ENCODE results near the gene ZIC4.

The ZIC4 gene

DNA sequence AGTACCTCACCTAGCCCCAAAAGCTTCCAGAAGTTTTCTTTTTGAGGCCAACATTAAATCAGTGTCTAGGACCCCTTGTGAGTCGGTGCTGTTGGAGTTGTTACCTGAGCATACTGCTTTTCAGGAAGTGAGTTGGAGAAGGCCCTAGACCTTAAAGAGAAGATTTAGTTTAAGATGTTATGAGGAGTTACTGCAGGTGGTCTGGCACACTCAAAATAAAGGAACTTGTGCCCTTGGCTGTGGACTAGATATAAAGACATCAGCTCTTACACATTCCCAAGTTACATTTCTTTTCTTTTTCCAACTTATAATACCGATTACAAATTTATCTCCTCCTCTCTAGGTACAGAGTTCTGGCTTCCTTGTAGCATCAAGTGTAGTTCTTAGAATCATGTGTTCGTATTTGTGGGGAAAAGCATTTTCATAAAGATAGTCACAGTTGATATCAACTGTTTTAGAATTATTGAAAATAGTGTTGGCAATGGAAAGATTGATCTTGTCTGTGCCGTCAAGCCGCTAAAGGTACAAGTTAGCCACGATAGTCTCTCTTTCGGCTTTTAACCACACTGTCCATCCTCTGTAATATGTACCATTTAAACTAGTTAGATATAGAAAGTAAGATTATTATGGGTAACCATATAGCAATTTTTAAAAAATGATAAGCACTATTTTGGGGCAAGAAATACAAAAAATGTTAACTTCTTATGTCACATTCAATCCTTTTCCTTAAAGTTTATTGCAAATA is 11.4 kb upstream of the ZIC4 start:
- DNase-seq (ENCODE audit: low spot score), result no peak

- DNase-seq (ENCODE audit: low spot score), result no peak
These were observed 10.6 kb upstream of the ZIC4 start for GRCh38 chr3:147416931-147417330.

- no peak for DNase-seq (ENCODE audit: low spot score)
These were observed 9.5 kb upstream of the ZIC4 start for GRCh38 chr3:147415874-147416273.

DNA sequence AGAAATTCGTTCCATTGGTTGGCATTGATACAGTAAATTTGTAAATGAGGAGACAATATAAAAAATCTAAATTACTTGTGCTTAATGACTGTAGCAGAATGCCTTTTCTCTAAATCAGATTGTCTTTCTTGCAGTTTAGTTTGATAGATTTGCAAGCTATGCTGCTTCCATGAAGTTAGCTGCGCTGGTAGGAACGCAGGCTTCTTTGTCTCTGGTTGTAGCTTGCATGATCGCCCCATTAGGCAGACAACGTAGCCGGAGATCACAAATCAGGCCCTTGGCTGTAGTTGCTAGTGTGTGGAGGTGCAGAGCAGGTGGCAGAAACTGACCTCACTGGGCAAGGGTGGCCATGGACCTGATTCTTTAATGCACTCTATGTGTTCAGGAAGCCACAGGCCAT is 8.9 kb upstream of the ZIC4 start:
- no peak for DNase-seq (ENCODE audit: low spot score)

DNA sequence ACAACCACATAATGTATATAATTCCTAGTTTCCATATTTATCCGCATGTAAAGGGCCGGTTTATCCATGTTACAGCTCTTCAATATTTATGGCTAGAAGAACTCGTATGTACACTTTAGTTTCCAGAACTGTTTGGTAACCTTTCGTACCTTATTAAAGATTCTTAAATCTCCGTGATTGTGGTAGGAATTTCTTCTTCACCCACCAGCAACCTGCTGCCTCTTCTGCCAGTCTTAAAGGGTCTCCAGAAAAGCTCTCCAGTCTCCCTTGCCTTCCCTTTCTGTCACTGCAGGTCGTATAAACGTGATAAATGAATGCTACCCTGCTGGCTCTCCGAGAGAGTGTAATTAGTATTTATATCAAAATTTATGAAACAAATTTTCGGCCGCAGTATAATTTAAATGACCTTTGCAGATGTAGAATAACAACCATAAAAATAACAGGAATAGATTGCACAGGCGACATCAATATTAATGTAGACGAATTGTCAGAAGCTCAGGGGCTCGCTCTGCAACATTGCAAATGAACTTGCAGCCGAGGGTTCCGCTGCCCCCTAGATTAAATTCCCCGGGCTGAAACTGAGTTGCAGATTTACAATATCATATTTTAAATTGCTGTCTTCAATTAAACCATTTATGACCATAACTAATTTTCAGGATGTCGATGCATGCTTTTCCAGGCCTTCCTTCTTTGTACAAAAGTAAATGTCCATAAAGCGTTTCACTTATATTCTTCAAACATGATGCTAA is 8.2 kb upstream of the ZIC4 start:
- DNase-seq (ENCODE audit: low spot score), result no peak

GRCh38 chr3:147413686-147414389 is 7.5 kb upstream of the ZIC4 start:
- no peak for DNase-seq (ENCODE audit: low spot score)

DNA sequence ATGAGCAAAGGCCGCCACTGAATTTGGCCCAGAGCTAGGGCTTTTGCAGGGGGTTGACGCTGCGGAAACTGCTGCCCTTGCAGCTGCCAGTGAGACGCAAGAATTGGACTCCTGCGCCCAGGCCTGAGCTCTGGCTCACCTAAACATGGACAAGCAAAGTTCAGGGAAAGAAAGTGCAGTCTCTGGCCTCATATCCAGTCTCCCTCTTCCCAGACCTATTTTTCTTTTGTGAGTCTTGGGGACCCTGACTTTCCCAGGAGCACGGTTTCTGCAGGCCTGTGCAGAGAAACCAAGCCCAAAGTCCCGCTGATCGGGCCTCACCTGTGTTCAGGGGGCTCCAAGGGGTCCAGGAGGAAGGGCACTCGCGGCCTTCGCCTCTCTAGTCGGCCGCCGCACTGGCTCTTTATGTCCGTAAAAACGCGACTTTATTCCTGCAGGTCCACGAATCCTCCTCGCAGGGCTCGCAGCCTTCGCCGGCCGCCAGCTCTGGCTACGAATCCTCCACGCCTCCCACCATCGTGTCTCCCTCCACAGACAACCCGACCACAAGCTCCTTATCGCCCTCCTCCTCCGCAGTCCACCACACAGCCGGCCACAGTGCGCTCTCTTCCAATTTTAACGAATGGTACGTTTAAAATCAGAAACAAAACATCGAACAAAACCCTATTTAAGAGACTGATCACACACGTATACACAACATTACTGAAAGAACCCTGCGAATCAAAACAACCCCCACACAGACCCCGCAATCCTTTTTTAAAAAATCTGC is 6.8 kb upstream of the ZIC4 start:
- DNase-seq (ENCODE audit: low spot score), result no peak

DNA sequence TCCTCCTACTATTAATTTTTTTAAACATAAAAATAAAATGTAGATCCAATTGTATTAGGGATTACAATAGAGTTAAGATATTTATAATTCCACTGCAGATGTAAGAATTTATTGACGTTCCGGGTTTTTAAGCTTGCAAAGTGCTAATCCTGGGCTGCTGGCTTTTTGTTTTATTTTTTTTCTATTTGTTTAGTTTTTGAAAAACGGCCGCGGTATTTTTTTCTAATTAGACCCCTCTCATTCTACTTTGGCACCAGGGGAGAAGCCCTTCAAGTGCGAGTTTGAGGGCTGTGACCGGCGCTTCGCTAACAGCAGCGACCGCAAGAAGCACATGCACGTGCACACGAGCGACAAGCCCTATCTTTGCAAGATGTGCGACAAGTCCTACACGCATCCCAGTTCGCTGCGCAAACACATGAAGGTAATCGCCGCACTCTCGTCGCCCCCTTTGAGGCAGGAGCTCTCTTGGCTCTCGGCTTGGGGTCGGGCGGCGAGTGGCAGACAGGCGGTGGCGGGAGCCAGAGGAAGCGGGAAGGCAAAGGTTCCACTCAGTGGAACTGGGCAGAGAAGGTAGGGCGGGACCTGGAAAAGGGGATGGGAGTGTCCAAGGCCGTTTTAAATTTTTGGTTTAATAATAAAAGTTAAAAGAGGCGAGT is 6.0 kb upstream of the ZIC4 start:
- DNase-seq (ENCODE audit: low spot score), result no peak

GRCh38 chr3:147411815-147412241 is 5.5 kb upstream of the ZIC4 start:
- DNase-seq (ENCODE audit: low spot score), result no peak

DNA sequence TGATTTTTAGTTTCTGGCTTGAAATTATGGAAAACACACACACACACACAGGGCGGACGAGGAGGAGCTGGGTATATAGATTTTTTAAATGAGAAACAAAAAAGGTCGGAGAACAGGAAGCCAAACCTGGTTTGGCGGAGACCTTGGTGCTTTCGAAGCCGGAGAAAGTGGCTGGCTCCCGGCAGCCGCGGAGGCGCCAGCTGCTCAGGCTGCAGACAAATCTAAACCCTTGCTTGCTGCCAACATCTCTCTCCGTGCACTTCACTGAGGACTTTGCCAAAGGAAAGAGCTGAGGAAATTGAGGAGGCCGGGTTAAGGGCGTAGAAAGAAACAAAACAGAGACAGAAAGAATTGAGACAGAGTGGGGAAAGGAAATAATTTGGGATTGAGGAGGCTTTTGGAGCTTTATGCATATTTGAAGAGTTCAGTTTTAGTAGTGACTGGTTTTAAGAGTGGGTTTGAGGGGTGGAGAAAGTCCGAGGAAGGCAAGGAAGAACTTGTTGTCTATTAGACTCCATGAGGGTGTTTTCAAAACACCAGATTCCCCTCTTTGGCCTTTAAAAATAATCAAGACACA is 5.0 kb upstream of the ZIC4 start:
- no peak for DNase-seq (ENCODE audit: low spot score)

GRCh38 chr3:147410526-147411237 is 4.3 kb upstream of the ZIC4 start:
- DNase-seq (ENCODE audit: low spot score), result no peak

GRCh38 chr3:147410116-147410525 is 3.8 kb upstream of the ZIC4 start:
- DNase-seq (ENCODE audit: low spot score), result no peak

DNA sequence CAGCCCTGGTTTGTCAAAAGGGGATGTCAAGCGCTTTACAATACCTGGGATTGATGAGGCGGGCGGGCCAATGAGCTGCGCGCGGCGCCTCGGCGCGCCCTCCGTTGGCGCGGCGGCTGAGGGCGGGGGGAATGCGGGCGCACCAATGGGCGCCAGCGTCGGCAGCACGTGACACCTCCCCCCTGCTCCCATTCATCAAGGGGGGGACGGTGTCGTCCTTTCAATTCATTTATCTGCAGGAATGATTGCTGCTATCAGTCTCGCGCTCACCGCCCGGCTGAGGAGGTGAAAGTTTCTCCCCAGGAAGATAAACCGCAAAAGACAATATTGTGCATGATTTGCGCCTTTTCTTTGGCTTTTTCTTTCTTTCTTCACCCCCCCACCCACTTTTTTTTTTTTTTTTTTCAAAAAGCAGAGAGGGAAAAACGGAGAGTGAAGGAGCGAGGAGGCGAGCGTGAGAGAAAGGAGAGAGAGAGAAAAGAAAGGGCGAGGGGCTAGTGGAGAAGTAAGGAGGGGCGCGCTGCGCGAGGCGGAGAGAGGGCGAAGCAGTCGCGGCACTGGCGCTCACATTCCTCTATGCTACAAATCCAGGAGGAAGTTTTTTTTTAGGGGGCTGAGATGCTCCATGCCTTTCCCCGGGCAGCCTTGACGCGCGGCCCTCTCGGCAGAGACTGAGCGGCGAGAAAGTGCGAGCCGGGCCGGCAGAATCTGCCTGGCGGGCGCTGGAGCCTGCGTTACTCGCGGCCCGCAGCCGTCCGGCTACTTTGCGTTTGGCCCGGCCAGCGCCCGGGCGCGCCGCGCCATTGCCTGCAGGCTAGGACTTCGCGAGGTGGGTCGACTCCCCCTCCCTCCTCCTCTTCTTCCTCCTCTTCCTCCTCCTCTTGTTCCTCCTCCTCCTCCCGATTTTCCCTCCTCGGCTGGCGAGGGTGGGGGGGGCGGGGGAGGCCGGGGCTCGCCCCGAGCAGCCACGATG is 3.1 kb upstream of the ZIC4 start, which contains the start of gene ZIC1:
ZIC1 (plus strand) TSS at position 223 of the 973 bp plus-strand sequence; CDS start at position 971, 748 bp downstream.
- DNase-seq (ENCODE audit: low spot score), result no peak

- DNase-seq (ENCODE audit: low spot score), result no peak
These were observed 2.1 kb upstream of the ZIC4 start for GRCh38 chr3:147408188-147409100.

DNA sequence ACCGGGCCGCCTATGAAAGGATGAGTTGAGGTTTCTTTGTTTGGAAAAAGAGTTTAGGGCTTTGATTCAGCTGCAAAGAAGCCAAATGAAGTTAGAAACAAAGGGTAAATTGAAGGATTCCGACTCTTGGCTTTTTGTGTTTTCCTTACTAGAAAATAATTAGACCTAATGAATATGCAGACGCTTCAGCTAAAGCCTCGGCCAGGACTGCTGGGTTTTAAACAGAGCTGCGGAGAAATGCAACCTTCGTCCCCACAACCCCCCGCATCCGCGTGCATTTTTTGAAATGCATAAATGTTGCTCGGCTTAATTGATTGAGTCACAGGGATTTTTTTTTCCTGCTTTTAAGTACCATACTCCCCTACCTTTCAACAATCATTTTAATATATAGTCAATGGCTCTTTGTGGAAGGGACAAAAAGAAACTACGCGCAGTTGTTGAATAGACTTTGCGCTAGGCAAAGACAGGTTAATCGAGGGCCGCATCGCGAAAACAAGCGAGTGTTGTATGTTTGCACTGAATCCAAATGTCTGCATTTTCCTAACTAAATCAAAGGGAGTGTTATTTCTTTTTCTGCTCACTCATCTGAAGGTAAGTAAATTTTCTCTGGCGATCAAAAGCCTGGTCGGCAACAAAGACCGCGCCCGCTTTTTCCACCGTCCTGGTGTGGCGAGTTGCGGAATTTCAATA is 1.3 kb upstream of the ZIC4 start:
- no peak for DNase-seq (ENCODE audit: low spot score)

- DNase-seq (ENCODE audit: low spot score), result no peak
These were observed 763 bp upstream of the ZIC4 start for GRCh38 chr3:147407114-147407497.

GRCh38 chr3:147405231-147406027 is 914 bp downstream of the ZIC4 start:
- DNase-seq (ENCODE audit: low spot score), result no peak

Data from LoVo (cell line).